Hepatocyte (in vitro differentiated cells): ENCODE results near the gene PIF1. TPM values are rescaled to one million over a fixed set of nuclear protein-coding genes. Genes with fewer than 3 reads are reported as not detected.

Experiments used
- DNase-seq: peaks from one replicate; pipeline ENCODE4 v3.0.0-alpha.2; 2016; ENCODE audit warnings: low spot score
- H2AFZ ChIP-seq: fragments of 200-600 bp; sonication (generic); 2 replicates; pipeline ENCODE4 v1.6.0; 2016; ENCODE audit warnings: antibody characterized with exemption, mild to moderate bottlenecking
- H3K27ac ChIP-seq: fragments of 200-600 bp; sonication (generic); 2 replicates; pipeline ENCODE4 v1.5.1; 2016; ENCODE audit warnings: mild to moderate bottlenecking
- H3K27me3 ChIP-seq: fragments of 200-600 bp; sonication (generic); 2 replicates; pipeline ENCODE4 v1.6.1; 2016
- H3K36me3 ChIP-seq: fragments of 200-600 bp; sonication (generic); replicated peaks from 2 replicates; pipeline ENCODE4 v1.5.1; 2016; ENCODE audit warnings: low read depth; ENCODE audit not compliant: insufficient read depth
- H3K4me1 ChIP-seq: fragments of 200-600 bp; sonication (generic); 2 replicates; pipeline ENCODE4 v1.5.1; 2016; ENCODE audit warnings: mild to moderate bottlenecking, moderate library complexity; ENCODE audit not compliant: insufficient read depth
- H3K4me2 ChIP-seq: fragments of 200-600 bp; sonication (generic); 2 replicates; pipeline ENCODE4 v1.6.0; 2016
- H3K4me3 ChIP-seq: fragments of 200-600 bp; sonication (generic); 2 replicates; pipeline ENCODE4 v1.5.1; 2016; ENCODE audit warnings: mild to moderate bottlenecking
- H3K79me2 ChIP-seq: fragments of 200-600 bp; sonication (generic); 2 replicates; pipeline ENCODE4 v1.6.0; 2017; ENCODE audit warnings: mild to moderate bottlenecking
- H3K9me2 ChIP-seq: fragments of 200-600 bp; sonication (generic); replicated peaks from 2 replicates; pipeline ENCODE4 v1.6.0; 2017; ENCODE audit warnings: mild to moderate bottlenecking; ENCODE audit not compliant: insufficient read depth
- H3K9me3 ChIP-seq: fragments of 200-600 bp; sonication (generic); 2 replicates; pipeline ENCODE4 v1.5.1; 2016; ENCODE audit warnings: low read depth, mild to moderate bottlenecking
- H4K20me1 ChIP-seq: fragments of 200-600 bp; sonication (generic); 2 replicates; pipeline ENCODE4 v1.6.0; 2016; ENCODE audit warnings: mild to moderate bottlenecking; ENCODE audit not compliant: insufficient read depth, poor library complexity, severe bottlenecking
- EZH2 ChIP-seq: fragments of 200-600 bp; sonication (generic); IDR thresholded peaks from 2 replicates; pipeline ENCODE4 v1.6.1; 2016; ENCODE audit warnings: antibody characterized with exemption, mild to moderate bottlenecking, borderline replicate concordance
- EZH2phosphoT487 ChIP-seq: fragments of 200-600 bp; sonication (generic); IDR thresholded peaks from one replicate; pipeline ENCODE4 v1.6.1; 2018; ENCODE audit warnings: antibody characterized with exemption, mild to moderate bottlenecking, low read depth, moderate library complexity; ENCODE audit not compliant: unreplicated experiment, severe bottlenecking
- WGBS: methylation state at CpG from one replicate; pipeline ENCODE4 v1.1.6; 2016; ENCODE audit warnings: low lambda C conversion rate; ENCODE audit errors: missing lambda C conversion rate; 5-methylcytosine and 5-hydroxymethylcytosine counted together
- polyA plus RNA-seq: library from polyadenylated mRNA; unstranded; fragments of >200 nt; fragmentation: Nextera tagmentation; extraction: Ambion mirVana; gene quantifications from 2 replicates; pipeline ENCODE4 v1.2.1, GENCODE V29; 2016
- total RNA-seq: library from RNA; depleted of rRNA; stranded (reverse); fragments of >200 nt; gene quantifications from 2 replicates; pipeline ENCODE4 v1.2.3, GENCODE V29; 2014
- TF ChIP-seq, protein P1 (sequence below): fragments of 200-600 bp; sonication (generic); IDR thresholded peaks from 2 replicates; pipeline ENCODE4 v1.5.1; 2016; ENCODE audit warnings: antibody characterized with exemption, mild to moderate bottlenecking; ENCODE audit not compliant: poor library complexity

Gene PIF1
- total and polyA plus RNA-seq, 2 experiments from 2014 or later: 1.5 to 3.3 TPM

- TF ChIP-seq, protein P1, sequence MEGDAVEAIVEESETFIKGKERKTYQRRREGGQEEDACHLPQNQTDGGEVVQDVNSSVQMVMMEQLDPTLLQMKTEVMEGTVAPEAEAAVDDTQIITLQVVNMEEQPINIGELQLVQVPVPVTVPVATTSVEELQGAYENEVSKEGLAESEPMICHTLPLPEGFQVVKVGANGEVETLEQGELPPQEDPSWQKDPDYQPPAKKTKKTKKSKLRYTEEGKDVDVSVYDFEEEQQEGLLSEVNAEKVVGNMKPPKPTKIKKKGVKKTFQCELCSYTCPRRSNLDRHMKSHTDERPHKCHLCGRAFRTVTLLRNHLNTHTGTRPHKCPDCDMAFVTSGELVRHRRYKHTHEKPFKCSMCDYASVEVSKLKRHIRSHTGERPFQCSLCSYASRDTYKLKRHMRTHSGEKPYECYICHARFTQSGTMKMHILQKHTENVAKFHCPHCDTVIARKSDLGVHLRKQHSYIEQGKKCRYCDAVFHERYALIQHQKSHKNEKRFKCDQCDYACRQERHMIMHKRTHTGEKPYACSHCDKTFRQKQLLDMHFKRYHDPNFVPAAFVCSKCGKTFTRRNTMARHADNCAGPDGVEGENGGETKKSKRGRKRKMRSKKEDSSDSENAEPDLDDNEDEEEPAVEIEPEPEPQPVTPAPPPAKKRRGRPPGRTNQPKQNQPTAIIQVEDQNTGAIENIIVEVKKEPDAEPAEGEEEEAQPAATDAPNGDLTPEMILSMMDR: no peak
- no peak for TF ChIP-seq EZH2
- no peak for TF ChIP-seq EZH2phosphoT487
- no peaks in the 10 kb centered on the region for H3K9me3 ChIP-seq
- no peak overlapping the region for H2AFZ ChIP-seq
- no peaks in the 10 kb centered on the region for H3K9me2 ChIP-seq
- 85% methylated on average over 7 of the region's 7 CpGs for WGBS
- no peak overlapping the region for H3K4me3 ChIP-seq
- no peaks in the 10 kb centered on the region for H3K27me3 ChIP-seq
- H3K27ac ChIP-seq: peak overlapping the region; percentile 52
- H4K20me1 ChIP-seq: no peaks in the 10 kb centered on the region
- DNase-seq: no peak
- H3K36me3 ChIP-seq: no peaks in the 10 kb centered on the region
- peaks cover 25% of the 10 kb centered on the region for H3K4me1 ChIP-seq
- H3K79me2 ChIP-seq: peaks cover 19% of the 10 kb centered on the region
- no peak overlapping the region for H3K4me2 ChIP-seq
These were observed 29.9 kb upstream of the PIF1 start for GRCh38 chr15:64855205-64855975.

GRCh38 chr15:64854526-64854925, 29.1 kb upstream of the PIF1 start:
- Histone ChIP-seq H3K36me3 (no peaks in the 10 kb centered on the region), H3K9me3 (no peaks in the 10 kb centered on the region), H3K9me2 (no peaks in the 10 kb centered on the region), H3K4me2 (no peak overlapping the region), H3K27ac (peak overlapping the region; percentile 27), H3K79me2 (peaks cover 19% of the 10 kb centered on the region), H3K4me1 (peaks cover 25% of the 10 kb centered on the region), H3K4me3 (no peak overlapping the region), H3K27me3 (no peaks in the 10 kb centered on the region), H4K20me1 (no peaks in the 10 kb centered on the region), H2AFZ (no peak overlapping the region)
- 96% methylated on average over 3 of the region's 3 CpGs for WGBS
- DNase-seq: no peak
- no peak for TF ChIP-seq EZH2
- TF ChIP-seq EZH2phosphoT487: no peak
- TF ChIP-seq, protein P1: no peak

DNA sequence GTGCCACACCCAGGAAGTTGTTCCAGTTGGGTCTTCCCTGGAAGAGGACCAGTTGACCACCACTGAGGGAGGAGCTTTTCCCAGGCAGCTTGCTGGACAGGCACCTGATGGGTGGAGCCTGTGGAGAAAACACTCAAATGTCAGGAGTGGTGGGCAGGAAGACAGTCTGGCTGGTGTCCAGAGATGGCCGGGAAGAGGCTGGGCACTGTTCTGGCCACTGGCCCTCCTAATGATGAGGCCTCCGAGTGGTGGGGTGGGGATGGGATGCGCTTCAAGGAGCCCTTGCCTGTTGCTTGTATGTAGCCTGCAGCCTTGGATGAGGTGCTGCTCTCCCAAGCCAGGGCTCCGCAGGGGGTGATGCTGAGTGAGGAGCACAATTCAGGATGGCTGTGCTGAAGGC, 28.6 kb upstream of the PIF1 start:
- H3K36me3 ChIP-seq: no peaks in the 10 kb centered on the region
- H3K9me2 ChIP-seq: no peaks in the 10 kb centered on the region
- WGBS: 82% methylated on average over 4 of the region's 4 CpGs
- H3K4me2 ChIP-seq: no peak overlapping the region
- H2AFZ ChIP-seq: no peak overlapping the region
- TF ChIP-seq, protein P1: no peak
- H3K9me3 ChIP-seq: no peaks in the 10 kb centered on the region
- H3K4me1 ChIP-seq: peaks cover 25% of the 10 kb centered on the region
- peaks cover 17% of the 10 kb centered on the region for H3K79me2 ChIP-seq
- no peak for DNase-seq
- no peak overlapping the region for H3K27ac ChIP-seq
- H3K27me3 ChIP-seq: no peaks in the 10 kb centered on the region
- H4K20me1 ChIP-seq: no peaks in the 10 kb centered on the region
- no peak overlapping the region for H3K4me3 ChIP-seq
